ENCODE results near the gene SH3BGR.
"Not testable (repeated sequence)": the region's sequence is repeated elsewhere in the genome, so short reads cannot be mapped to it uniquely, and the experiment has no call there.

The SH3BGR gene

DNA sequence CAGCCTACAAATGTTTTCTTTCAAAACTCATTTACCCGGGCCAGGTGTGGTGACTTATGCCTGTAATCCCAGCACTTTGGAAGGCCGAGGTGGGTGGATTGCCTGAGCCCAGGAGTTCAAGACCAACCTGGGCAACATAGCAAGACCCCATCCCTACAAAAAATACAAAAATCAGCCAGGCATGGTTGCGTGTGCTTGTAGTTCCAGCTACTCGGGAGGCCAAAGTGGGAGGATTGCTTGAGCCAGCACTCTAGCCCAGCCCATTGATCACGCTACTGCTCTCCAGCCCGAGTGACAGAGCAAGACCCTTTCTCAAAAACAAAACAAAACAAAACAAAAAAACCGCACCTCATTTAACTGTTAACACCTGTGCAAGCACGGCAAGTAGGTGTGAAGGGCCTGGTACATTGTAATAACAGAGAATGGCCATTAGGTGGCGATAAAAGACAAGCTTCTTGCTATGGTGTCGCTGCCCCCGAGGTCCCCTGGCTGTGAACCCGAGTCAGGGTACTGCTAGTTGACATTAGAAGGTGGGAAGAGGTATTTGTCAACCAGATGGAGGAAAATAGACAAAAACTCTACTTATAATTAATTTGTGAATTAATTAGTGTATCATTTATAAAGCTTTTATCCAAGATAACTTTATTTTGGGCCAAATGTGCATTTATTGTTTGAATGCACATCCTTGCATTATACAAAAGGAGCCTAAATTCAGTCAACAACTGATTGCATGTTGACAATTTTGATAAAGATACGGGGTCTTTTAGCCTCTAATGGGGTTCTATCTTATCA lies 66.5 kb downstream of the SH3BGR start:
- peak; percentile 72 to 77 for DNase-seq

GRCh38 chr21:39518847-39519210 lies 67.1 kb downstream of the SH3BGR start:
- no peak for DNase-seq

GRCh38 chr21:39519835-39520234 lies 68.1 kb downstream of the SH3BGR start:
- peak in 1 of 2 experiments; percentile 6 for DNase-seq

GRCh38 chr21:39523399-39523798 lies 71.6 kb downstream of the SH3BGR start:
- DNase-seq = no peak

DNA sequence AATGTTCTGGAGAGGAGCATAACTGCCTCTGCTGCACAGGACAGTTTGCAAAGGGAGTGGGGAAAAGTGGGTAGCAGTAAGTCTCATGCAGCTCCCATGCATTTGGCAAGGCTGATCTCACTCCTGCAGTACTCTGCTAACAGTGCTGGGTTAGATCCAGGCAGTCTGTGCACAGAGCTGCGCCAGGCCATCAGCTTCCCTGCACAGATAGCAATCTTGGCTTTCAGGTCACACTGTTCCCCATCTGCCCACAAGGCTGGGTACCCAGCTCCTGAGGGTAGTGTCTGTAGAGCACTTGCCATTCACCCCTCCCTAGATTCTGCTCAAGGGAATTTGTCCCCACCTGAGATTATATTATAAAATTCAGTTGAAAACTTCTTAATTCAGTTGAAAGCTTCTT lies 72.1 kb downstream of the SH3BGR start:
- DNase-seq = no peak

GRCh38 chr21:39525129-39525528 lies 73.4 kb downstream of the SH3BGR start:
- no peak for DNase-seq

DNA sequence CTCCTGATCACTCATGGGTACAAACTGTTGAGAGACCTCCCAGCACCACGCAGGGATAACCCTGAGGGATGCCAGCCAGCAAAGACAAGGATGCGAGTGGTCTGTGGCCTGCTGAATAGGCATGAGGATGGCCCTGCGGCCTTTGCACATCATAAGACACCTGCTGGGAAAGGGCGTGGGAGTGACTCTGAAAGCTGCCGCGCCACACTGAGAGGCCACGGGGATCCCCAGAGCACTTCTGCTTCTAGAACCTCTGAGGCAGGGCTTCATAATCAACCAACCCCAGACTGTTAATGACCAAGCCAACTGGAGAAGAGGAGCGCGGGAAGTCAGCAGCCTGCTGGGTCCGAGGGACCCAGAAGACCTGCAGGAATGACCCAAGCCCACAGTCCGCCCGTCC lies 73.8 kb downstream of the SH3BGR start:
- no peak for DNase-seq

- DNase-seq = no peak
These were observed 75.4 kb downstream of the SH3BGR start for GRCh38 chr21:39527067-39527595.

- peak in 1 of 2 experiments; percentile 22 for DNase-seq
These were observed 76.1 kb downstream of the SH3BGR start for GRCh38 chr21:39527664-39528381.

- no peak for DNase-seq
These were observed 77.3 kb downstream of the SH3BGR start for GRCh38 chr21:39529026-39529425.

DNA sequence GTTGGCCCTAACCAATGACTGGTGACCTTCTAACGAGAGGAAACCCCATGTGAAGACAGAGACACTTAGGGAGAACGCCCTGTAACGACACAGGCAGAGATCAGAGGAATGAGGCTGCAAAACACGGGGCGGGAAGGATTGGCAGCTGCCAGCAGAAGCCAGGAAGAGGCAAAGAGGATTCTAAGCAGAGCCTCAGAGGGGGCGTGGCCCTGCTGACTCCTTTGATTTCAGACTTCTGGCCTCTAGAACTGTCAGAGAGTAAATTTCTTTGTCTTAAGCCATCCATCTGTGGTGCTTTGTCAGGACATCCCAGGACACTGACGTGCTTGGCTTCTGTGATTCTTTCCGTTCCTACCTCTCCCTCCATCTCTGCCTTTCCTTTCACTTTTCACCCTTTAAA lies 79.3 kb downstream of the SH3BGR start:
- DNase-seq = no peak

DNA sequence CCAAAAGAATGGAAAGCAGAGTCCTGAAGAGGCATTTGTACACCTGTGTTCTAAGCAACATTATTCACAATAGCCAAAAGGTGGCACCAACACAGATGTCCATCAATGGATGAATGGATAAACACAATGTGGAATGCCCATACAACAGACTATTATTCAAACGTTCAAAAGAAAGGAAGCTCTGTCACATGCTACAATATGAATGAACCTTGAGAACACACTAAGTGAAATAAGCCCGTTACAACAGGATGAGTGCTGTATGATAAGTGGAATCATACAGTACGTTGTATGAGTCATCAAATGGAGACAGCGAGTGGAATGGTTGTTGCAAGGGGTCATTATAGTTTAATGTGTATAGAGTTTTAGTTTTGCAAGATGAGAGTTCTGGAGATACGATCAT lies 80.1 kb downstream of the SH3BGR start:
- DNase-seq = peak in 1 of 2 experiments; percentile 20

DNA sequence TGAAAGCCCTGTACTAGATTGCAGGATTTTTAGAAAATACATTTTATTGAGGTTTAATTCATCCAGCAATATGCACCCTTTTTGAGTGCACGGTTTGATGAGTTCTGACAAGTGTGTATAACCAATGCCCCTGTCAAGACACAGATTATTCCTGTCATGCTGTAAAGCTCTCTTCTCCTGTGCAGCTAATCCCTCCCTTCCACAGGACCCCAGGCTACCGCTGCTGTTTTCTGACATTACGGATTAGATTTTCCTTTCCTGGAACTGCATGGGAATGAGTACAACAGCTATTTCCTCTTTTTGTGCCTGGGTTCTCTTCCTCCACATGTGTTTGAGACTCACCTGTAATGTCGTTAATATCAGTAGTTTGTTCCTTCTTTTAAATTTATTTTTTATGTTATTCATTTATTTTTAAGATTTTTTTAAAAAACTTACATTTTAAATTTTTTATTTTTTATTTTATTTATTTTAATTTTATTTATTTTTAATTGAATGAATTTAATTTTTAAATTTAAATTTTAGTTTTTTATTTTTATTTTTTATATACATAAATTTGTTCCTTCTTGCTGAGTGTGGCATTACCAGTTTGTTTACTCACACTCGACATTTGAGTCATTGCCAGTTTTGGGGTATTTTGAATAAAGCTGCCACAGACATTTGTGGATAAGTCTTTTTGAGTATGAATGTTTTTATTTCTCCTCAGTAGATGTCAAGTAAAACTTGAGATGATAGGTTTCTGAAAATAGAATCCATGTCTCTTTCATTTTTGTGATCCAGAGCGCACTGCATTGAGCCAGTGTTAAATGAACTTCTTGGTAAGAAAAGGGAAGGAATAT lies 82.0 kb downstream of the SH3BGR start:
- no peak for DNase-seq

- DNase-seq = no peak
These were observed 84.1 kb downstream of the SH3BGR start for GRCh38 chr21:39535646-39536437.

GRCh38 chr21:39536835-39537234 lies 85.1 kb downstream of the SH3BGR start:
- no peak for DNase-seq

- DNase-seq = no peak
These were observed 85.8 kb downstream of the SH3BGR start for GRCh38 chr21:39537571-39537970.

GRCh38 chr21:39538453-39539042 lies 86.8 kb downstream of the SH3BGR start:
- DNase-seq = no peak

GRCh38 chr21:39540367-39540766 lies 88.6 kb downstream of the SH3BGR start:
- DNase-seq = not testable (repeated sequence)

- DNase-seq = no peak
These were observed 91.0 kb downstream of the SH3BGR start for GRCh38 chr21:39542736-39543135.

GRCh38 chr21:39546522-39546921 lies 94.8 kb downstream of the SH3BGR start:
- DNase-seq = no peak

GRCh38 chr21:39552856-39553255 lies 101.1 kb downstream of the SH3BGR start:
- DNase-seq = no peak

GRCh38 chr21:39553331-39553730 lies 101.6 kb downstream of the SH3BGR start:
- DNase-seq = no peak
